ENCODE measurements around the gene AQP1.

The AQP1 gene

DNA sequence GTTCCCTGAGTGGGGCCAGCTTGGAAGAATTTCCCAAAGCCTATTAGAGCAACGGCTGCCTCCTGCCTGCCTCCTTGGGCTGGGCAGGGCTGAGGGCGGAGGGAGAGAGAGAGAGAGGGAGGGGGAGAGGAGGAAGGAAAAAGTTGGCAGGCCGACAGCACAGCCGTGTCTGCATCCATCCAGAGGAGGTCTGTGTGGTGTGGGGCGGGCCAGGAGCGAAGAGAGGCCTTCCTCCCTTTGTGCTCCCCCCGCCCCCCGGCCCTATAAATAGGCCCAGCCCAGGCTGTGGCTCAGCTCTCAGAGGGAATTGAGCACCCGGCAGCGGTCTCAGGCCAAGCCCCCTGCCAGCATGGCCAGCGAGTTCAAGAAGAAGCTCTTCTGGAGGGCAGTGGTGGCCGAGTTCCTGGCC, at the start of gene AQP1:
Gene AQP1 (plus strand): TSS at position 293 of the 409 bp plus-strand sequence. CDS start 57 bp downstream, at position 350.
- H3K4me3 ChIP-seq (ENCODE audit: low read length) = no peak within 1 kb of the TSS

DNA sequence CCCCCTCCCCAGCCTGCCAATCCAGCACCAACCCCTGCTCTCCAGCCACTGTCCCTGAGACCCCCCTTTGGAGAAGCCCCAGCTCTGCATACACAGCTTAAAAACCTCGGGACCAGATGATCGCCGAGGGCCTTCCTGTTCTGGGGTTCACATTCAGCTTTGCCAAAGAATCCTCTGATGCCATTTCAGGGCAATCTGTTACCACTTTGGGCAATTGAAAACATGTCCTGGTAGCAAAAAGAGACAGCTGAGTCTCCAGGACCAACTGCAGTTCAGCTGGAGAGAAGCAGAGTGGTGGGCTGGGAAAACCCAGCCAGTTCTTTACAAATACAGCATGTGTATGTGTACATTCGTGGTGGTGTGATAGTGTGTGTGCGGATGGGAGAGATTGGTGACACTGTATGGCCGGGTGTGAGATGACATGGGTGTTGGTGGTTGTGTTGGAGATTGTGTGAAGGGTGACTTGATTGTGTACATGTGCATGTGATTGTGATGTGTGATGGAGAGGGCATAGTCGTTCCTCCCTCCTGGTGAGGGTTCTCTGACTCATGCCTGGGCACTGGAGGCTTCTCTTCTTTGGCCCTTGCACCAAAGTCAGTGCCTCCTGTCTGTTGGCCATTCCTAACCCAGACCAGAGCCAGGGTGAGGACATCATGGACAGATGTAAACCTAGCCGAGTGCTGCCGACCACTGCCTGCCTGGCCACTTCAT, 48.5 kb upstream of the AQP1 start:
- no peak overlapping the region for H3K4me3 ChIP-seq (ENCODE audit: low read length)
- no peak for TF ChIP-seq ZNF274 (IDR thresholded peaks at IDR 0.05; ENCODE audit: low read depth, low read length)

More for the DNA sequence above, at the start of gene AQP1:
- TF ChIP-seq ZNF274 (IDR thresholded peaks at IDR 0.05; ENCODE audit: low read depth, low read length) = no peak

DNA sequence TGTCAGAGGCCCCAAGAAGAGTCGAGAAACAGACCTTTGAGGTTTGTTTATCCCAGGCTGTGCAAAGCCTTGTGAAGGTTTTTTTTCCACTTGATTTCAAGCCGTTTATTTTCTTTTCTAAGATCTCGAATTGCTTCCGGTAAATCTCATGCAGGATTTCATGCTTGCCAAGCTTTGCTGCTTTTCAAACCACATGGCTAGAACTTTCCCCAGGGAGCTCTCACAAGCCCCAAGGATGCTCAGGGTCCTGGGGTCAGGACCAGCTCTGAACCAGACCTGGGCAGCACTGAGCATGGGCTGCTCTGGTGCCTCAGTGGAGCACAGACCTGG, 48.0 kb upstream of the AQP1 start:
- no peak for TF ChIP-seq ZNF274 (IDR thresholded peaks at IDR 0.05; ENCODE audit: low read depth, low read length)
- no peak overlapping the region for H3K4me3 ChIP-seq (ENCODE audit: low read length)

DNA sequence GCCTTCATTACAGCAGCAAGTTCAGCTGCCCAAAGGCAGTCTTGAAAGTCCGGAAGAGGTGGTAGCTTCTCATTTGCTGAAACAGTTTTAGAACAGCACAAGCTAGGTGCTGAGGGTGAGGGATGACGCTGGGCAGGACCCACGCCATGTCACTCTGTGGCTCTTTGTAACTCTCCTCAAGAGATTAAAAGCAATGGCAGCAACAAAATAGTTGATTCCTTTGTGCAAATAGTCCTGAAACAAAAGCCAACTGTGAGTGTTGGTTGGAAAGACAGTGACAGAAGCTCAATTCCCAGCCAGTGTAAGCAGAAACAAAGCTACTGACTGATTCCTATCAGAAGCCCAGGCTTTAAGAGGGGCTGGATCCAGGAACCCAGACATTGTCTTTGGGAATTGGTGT, 47.6 kb upstream of the AQP1 start:
- TF ChIP-seq ZNF274 (IDR thresholded peaks at IDR 0.05; ENCODE audit: low read depth, low read length) = no peak
- no peak overlapping the region for H3K4me3 ChIP-seq (ENCODE audit: low read length)

DNA sequence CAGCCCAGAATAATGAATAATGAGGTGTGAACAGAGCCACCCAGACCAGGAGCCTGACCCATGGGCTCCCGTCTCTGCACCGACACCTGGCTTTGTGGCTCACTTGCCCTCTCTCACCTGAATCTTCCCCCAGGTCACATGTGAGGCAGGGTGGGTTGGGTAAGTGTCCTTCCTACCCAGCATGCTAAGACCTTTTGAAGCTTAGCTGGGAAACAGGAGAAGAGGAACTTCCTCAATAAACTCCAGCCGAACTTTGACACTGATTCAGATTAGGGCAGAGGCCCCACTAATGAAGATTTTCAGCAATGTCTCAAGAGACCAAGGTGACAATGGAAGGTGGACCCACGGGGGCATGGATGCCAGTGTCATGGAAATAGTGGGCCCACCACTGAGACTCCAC, 46.6 kb upstream of the AQP1 start:
- TF ChIP-seq ZNF274 (IDR thresholded peaks at IDR 0.05; ENCODE audit: low read depth, low read length) = no peak
- no peak overlapping the region for H3K4me3 ChIP-seq (ENCODE audit: low read length)

DNA sequence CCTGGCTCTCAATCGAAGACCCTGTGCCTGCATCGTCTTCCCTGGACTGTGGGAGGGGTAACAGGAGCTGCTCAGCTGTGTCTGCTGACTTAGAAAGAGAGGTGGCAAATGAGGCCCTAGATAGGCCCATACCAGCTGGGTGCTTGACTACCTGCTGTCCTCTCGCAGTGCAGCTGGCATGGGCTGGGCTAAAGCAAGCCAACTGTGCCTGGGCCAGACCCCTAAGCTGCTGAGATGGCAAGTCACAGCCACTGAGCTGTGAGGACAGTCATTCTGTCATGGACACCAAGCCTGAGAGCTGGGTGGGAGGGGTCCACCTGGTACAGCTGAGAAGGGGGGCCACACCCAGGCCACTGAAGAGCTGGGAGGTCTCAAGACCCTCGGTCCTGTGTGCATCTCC, 45.8 kb upstream of the AQP1 start:
- TF ChIP-seq ZNF274 (IDR thresholded peaks at IDR 0.05; ENCODE audit: low read depth, low read length) = no peak

DNA sequence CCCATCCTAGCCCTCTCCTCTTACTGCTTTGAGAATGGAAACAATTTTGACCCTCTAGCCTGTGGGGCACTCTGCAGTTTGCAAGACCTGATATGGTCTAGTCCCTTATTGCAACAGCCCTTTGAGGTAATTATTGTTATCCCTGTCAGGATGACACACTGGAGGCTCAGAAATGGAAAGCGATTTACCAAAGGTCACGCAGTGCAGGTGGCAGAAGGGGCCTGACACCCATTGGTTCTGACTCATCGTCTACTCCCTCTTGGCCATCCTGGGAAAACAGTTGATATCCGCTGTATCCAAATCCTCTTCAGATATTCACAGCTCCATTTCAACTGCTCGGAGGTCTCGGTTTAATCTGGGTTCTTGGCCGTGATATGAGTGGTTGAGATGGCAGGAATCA, 44.7 kb upstream of the AQP1 start:
- no peak overlapping the region for H3K4me3 ChIP-seq (ENCODE audit: low read length)
- no peak for TF ChIP-seq ZNF274 (IDR thresholded peaks at IDR 0.05; ENCODE audit: low read depth, low read length)

More for the DNA sequence above, 45.8 kb upstream of the AQP1 start:
- H3K4me3 ChIP-seq (ENCODE audit: low read length) = no peak overlapping the region

DNA sequence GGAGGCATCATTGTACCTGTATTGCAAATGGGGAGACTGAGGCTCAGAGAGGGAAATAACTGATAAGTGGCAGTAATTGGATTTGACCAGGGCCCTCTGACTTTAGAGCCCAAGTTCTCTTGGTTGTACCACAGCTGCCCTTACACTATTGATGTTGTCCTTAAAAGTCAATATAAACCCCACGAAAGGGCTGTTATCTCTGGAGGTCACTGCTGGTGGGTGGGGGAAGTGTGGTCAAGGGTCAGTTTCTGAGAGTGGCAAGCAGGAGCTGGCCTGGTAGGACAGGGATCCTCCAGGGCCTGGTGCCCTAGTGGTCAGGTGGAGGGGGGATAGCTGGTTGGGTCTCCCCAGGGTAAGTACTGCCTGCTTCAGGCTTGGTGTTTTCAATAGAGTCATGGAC, 44.2 kb upstream of the AQP1 start:
- TF ChIP-seq ZNF274 (IDR thresholded peaks at IDR 0.05; ENCODE audit: low read depth, low read length) = no peak
- H3K4me3 ChIP-seq (ENCODE audit: low read length) = no peak overlapping the region

DNA sequence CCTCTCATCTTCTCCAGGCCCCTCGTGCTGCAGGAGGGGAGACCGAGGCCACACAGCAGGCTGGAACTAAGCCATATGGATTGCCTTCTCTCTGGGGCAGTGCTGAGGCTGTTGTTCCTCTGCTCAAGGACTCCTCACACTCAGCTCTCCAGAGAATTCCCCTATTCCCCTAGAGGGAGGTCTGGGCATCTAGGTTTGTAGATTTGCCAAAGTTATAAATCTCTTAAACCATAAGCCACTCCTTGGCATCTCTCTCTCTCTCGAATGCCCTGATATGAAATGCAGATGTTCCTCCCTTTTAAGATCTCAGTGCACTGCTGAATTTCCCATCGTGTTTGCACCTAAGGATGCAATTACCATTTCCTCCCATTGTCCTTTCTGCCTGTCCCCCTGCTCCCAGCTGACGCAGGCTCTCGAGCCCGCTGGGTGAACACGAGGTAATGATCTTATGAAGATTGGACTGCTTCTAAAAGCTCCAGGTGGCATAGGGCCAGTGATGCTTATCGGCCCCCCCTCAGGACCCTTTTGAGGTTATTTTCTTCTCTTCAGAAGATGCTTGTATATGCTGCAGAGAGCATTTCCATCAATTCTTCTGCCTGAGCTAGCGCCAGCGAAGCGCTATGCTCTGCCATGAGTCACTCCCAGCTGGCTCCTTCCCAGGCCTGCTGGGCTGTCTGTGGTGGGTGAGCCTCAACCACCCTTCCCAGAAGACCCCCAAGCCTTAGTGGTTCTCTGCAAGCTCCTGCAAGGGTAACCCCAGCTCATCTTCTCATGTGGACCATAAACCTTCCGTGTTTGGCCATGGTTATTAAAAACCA, 41.6 kb upstream of the AQP1 start:
- no peak for TF ChIP-seq ZNF274 (IDR thresholded peaks at IDR 0.05; ENCODE audit: low read depth, low read length)
- H3K4me3 ChIP-seq (ENCODE audit: low read length) = no peak overlapping the region

DNA sequence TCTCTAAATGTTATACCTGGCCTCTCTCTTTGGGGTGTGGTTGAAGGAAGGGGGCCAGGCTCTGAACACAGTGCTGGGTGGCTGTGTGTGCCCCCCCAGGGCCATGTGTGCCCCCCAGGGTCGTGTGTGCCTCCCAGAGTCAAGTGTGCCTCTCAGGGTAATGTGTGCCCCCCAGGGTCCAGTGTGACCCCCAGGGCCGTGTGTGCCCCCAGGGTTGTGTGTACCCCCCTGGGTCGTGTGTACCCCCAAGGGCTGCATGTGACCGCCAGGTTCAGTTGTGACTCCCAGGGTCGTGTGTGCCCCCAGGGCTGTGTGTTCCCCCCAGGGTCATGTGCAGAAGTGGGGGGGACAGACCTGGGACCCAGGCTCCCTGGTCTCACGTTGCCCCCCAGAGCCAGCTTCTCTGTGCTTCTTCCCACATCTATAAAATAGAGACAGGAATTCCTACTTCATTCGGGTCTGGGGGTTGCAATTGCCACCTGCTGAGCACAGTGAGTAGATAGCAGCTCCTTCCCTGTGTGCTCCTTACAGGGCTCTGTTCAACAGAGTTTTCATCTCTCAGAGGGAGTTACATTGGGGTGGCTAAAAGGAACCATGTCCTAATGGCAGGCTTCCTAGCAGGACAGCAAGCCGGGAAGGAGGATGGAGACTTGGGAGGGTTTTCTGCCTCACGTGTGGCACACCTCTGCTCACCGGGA, 40.7 kb upstream of the AQP1 start:
- no peak for TF ChIP-seq ZNF274 (IDR thresholded peaks at IDR 0.05; ENCODE audit: low read depth, low read length)
- H3K4me3 ChIP-seq (ENCODE audit: low read length) = no peak overlapping the region

DNA sequence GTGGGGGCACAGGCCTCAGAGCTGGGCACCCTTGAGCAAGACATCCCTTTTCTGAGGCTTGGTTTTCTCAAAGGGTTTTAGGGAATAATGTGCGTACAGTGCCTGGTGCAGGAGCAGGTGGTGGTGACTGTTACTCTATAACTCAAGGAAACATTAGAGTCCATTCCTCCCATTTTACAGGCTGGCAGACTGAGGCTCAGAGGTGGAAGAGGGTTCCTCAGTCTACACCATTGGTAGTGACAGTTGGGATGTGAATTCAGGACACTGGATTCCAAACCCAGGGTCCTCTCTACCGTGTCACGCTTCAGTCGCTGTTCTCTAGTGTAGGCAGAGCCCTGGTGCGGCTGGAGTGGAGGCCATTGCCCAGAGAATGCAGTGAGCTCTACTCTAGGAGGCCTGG, 40.0 kb upstream of the AQP1 start:
- no peak for TF ChIP-seq ZNF274 (IDR thresholded peaks at IDR 0.05; ENCODE audit: low read depth, low read length)
- H3K4me3 ChIP-seq (ENCODE audit: low read length) = no peak overlapping the region

DNA sequence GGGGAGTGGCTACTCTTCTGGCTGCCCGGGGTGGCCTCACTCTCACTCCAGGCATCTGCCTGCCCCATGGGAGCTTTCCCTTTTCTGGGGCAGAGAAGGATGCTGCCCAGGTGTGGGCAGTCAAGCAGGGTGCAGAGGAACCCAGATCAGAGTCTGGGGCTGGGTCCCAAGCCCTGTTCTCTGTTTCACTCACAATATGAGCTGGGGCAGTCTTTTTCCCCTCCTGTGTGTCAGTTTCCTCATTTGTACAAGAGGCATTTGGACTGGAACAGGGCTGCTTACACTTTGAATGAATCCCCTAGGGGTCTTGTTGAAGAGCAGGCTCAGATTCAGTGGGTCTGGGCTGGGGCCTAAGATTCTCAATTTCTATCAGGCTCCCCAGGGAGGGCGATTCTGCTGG, 38.4 kb upstream of the AQP1 start:
- TF ChIP-seq ZNF274 (IDR thresholded peaks at IDR 0.05; ENCODE audit: low read depth, low read length) = no peak
- no peak overlapping the region for H3K4me3 ChIP-seq (ENCODE audit: low read length)

DNA sequence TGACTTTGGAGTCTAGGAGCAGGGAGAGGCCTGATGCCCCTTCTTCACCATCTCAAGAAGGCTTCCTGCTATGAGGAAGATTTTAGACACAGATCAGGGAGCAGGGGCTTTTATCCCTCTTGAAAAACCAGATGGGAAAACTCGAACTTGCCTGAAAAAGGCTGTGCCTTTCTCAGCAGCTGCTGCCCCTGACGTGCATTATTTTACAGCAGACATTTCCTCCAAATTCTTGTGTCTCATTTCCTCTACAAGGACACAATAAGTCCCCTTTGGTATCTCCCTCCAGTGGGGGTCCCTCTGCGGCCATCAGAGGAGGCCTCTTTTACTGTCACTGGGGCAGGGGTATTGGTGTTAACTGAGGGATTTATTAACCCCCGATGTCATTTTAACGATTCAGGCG, 38.0 kb upstream of the AQP1 start:
- no peak overlapping the region for H3K4me3 ChIP-seq (ENCODE audit: low read length)
- no peak for TF ChIP-seq ZNF274 (IDR thresholded peaks at IDR 0.05; ENCODE audit: low read depth, low read length)

DNA sequence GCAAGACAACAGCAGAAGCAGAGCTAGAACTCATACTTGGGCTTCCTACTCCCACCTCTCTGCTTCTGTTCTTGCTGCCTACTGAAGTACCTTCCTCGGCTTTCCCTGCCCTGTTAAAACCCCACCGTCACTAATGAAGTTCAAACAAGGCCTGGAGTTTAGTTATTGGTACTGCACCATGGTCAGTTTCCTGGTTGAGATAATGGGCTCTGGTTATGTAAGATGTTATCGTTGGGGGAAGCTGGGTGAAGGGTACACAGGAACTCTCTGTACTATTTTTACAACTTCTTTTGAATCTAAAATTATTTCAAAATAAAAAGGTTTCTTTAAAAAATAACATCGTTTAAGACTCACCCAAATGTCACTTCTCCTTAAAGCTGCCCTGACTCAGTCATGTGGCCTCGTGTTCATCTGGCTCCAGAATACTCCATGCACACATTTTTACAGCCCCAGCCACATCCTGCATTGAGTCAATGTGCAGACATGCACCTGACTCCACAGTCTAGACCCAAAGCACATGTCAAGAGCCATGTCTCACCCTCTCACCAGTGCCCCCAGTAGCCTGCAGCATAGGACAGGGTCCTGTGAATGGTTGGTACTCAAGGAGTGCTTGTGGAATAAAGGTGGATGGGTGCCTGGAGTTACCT, 36.9 kb upstream of the AQP1 start:
- no peak overlapping the region for H3K4me3 ChIP-seq (ENCODE audit: low read length)
- TF ChIP-seq ZNF274 (IDR thresholded peaks at IDR 0.05; ENCODE audit: low read depth, low read length) = no peak

Data from GM08714 (cell line).